ENCODE data around the gene OMA1.

DNA sequence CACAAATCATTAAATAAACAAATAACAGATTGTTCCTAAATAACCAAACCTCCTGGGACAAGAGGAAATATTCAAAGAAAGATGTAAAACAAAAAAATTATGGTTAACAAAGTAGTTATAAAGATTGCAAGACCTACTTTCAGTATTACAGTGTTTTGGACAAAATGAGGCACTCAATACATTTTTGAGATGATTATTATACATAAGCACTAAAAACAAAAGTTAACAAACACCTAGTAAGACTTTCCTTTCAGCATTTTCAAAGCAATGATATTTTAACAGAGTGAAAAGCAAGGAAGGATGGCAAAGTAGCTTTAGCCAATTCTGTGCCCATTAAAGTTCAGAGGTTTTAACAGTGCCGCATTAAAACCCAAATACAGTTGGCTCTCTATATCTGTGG lies 17.2 kb downstream of the OMA1 start:
- TF ChIP-seq, protein P1, sequence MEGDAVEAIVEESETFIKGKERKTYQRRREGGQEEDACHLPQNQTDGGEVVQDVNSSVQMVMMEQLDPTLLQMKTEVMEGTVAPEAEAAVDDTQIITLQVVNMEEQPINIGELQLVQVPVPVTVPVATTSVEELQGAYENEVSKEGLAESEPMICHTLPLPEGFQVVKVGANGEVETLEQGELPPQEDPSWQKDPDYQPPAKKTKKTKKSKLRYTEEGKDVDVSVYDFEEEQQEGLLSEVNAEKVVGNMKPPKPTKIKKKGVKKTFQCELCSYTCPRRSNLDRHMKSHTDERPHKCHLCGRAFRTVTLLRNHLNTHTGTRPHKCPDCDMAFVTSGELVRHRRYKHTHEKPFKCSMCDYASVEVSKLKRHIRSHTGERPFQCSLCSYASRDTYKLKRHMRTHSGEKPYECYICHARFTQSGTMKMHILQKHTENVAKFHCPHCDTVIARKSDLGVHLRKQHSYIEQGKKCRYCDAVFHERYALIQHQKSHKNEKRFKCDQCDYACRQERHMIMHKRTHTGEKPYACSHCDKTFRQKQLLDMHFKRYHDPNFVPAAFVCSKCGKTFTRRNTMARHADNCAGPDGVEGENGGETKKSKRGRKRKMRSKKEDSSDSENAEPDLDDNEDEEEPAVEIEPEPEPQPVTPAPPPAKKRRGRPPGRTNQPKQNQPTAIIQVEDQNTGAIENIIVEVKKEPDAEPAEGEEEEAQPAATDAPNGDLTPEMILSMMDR (optimal IDR thresholded peaks at IDR 0.05 in 1 of 3, IDR thresholded peaks at IDR 0.05 in 1 of 3, conservative IDR thresholded peaks at IDR 0.05 in 1 of 3; ENCODE audit: extremely low read depth in 1 of 3, insufficient read depth in 2 of 3, low read length in 3 of 3) = no peak
- TF ChIP-seq EZH2 (IDR thresholded peaks at IDR 0.05; ENCODE audit: low read length) = no peak

Data from keratinocyte (primary cell).